Measurements from ENCODE around the gene BEST3.

GRCh38 chr12:69738351-69739286, 39.5 kb upstream of the BEST3 start, which contains the start of gene RAB3IP:
- TF ChIP-seq POLR2A (IDR thresholded peaks at IDR 0.05; ENCODE audit: low read depth, low read length) (no peak), CTCF (conservative IDR thresholded peaks at IDR 0.05; ENCODE audit: low read depth, low read length) (peak; percentile 57), RAD21 (IDR thresholded peaks at IDR 0.05; ENCODE audit: low read length) (peak; percentile 11; the same call in 1 of the 2 replicates), MAFK (IDR thresholded peaks at IDR 0.05; ENCODE audit: low read depth, low read length) (no peak)

Data from IMR-90 (cell line).